ENCODE data around the gene DUSP1.

The DUSP1 gene

DNA sequence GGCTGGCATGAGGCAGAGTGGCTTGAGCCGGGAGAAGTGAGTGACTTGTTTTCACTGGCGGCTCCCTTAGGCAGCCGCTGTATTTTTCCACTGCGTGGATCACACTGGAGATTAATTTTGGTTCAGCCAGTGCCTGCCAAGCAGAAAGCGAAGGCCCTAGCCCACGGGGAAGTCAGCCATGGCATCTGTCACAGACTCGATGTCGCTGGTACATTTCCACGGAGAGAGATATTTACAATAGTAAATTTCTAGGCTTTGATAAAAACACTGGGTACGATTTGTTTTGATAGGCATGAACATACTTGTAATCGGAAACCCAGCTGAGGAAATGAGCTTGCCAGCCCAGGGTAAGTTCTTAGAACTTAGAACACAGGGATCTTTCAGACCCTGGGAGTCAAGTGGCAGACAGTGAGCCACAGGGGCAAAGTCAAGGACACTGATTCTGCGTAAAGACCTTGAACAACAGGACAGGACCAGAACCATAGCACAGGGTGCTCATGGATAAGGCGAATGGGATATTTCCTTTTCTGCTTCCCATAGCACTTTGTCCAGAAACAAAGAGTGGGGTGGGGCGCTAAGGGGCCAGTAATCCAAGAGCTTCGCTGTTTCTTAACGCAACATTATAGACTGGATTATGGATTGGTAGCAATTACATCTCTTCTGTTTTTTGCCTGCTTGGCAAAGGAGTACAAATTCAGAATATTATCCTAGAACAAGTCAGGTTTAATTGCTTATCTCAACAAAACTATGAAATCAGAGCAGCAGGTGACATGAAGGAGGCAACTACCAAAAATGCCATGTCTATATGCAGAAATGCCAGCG is 4.5 kb downstream of the DUSP1 start:
- DNase-seq (ENCODE audit: low read depth) = no peak
- TF ChIP-seq, protein P1, sequence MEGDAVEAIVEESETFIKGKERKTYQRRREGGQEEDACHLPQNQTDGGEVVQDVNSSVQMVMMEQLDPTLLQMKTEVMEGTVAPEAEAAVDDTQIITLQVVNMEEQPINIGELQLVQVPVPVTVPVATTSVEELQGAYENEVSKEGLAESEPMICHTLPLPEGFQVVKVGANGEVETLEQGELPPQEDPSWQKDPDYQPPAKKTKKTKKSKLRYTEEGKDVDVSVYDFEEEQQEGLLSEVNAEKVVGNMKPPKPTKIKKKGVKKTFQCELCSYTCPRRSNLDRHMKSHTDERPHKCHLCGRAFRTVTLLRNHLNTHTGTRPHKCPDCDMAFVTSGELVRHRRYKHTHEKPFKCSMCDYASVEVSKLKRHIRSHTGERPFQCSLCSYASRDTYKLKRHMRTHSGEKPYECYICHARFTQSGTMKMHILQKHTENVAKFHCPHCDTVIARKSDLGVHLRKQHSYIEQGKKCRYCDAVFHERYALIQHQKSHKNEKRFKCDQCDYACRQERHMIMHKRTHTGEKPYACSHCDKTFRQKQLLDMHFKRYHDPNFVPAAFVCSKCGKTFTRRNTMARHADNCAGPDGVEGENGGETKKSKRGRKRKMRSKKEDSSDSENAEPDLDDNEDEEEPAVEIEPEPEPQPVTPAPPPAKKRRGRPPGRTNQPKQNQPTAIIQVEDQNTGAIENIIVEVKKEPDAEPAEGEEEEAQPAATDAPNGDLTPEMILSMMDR (IDR thresholded peaks at IDR 0.05; ENCODE audit: control insufficient read depth, extremely low read depth, insufficient read depth) = no peak
- no peak overlapping the region for H3K4me3 ChIP-seq (ENCODE audit: low read depth, low read length)

DNA sequence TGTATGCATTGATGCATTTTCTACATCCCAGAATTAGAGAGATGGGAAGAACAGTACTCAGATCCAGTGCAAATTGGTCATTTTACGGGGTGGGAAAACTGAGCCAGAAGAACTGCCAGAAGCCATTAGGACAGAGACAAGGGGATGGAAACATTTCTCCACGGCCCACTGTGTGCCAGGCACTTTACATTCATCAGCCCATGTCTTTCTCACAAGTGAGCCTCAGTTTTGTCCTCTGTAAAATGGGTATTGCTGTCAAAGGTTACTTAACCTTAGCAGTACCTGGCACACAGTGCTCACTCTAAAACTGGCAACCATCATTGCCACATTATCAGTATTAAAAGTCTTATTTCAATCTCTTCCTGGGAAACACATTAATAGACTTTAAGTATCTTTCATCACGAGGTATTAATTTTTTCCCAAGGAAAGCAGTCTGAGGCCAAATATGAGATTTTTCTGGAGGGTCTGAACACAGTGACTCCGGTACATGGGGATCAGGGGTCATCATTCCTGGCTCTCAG is 5.2 kb downstream of the DUSP1 start:
- no peak for DNase-seq (ENCODE audit: low read depth)
- H3K4me3 ChIP-seq (ENCODE audit: low read depth, low read length) = peak overlapping the region; percentile 22; the same call in 1 of the 2 replicates
- TF ChIP-seq, protein P1 (IDR thresholded peaks at IDR 0.05; ENCODE audit: control insufficient read depth, extremely low read depth, insufficient read depth) = no peak

DNA sequence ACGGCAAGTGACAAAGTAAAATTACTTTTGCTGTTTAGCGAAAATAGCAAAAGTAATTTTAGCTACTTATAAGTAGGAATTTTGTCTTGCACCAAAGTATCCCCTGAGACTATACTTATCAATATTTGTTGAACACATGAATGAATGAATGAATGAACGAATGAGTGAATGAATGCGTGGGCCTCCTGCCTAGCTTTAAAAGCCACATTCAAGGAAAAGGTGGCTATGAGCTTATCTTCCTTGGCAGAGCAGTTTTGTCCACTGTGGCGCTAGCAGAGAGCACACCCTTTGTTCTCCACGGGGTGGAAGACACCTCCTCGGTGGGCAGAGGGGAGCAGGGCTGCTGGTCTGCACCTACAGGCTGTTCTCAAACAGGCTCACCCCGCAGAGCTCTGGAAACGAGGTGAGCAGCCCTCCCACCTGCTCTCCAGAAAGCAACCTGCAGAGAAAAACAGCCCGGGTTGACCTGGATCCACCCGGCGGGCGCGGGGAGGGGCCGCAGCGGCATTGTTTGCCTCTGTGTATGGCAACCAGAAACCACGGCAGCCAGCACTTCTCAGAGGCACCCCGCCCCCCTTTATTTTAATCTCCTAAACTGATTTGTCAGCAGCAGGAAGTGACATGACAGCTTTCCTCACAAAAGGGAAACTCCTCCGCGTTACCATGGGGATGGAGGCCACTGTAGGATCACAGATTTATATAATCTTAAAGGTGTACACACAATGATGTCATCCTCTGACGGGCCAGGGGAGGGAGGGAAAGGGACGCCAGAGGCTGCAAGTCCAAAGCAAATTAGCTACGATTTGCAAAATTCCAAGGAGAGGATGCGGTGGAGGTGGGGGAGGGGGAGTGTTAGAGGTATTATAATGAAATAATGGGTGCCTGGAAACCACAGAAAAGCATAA is 5.9 kb downstream of the DUSP1 start:
- peak overlapping the region; percentile 46 for H3K4me3 ChIP-seq (ENCODE audit: low read depth, low read length)
- DNase-seq (ENCODE audit: low read depth) = peak; percentile 100
- TF ChIP-seq, protein P1 (IDR thresholded peaks at IDR 0.05; ENCODE audit: control insufficient read depth, extremely low read depth, insufficient read depth) = 0 out of 2 replicates have a peak, but pooled peaks have one; percentile 3

DNA sequence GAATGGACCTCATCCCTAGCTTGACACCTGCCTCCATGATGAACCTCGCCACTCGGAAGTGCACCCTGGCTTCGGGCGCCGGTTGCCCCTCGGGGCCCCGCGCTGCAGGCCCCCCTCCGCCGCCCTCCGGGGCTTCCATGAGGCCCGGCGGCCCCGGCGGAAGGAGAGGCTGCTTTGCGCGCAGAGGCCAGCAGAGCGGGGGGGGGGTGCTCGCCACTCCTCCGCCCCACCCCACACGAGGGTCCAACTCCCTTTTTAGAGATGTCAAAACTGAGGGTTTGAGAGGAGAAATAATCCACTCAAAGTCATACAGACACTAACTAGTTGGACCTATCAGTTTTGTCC is 7.9 kb downstream of the DUSP1 start:
- TF ChIP-seq, protein P1 (IDR thresholded peaks at IDR 0.05; ENCODE audit: control insufficient read depth, extremely low read depth, insufficient read depth) = no peak
- H3K4me3 ChIP-seq (ENCODE audit: low read depth, low read length) = no peak overlapping the region
- DNase-seq (ENCODE audit: low read depth) = no peak

DNA sequence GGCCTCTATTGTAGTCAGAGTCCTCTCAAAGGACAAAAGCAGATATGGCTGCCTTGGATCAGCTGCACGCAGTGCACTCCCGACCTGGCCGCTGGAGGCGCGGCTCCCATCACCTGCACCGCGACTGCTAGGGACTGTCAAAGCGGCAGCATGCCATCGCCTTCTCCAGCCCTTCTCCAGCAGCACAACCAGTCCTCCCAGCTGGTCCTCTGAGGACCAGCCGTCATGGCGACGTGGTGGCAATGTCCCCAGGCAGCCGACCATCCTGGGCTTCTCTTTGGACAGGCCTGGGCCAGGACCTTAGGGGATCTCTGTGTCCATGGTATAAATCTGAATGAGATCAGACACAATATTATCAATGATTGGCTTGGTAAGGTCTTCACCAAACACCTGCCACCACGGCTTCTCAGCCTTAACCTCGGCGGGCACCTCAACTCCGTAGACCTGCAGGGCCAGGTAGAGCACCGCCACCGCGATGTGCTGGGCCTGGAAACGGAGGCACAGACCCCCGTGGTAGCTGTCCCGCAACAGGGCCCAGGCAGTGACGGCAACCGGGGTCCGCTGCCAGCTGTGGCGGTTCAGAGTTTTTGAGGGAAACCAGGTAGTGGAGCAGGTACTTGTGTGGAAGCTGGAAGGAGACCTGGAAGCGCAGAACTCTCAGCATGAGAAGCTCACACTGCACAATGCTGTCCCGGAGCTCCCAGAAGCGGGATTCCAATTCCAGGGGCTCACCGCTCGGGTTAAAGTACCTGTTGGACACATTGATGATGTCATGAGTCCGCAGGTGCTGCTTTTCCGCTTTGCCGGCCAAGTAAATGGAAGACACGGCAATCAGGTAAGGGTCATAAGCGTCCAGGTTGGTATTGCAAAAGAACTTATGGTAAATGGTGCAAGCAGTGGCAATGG is 8.5 kb downstream of the DUSP1 start:
- DNase-seq (ENCODE audit: low read depth) = no peak
- TF ChIP-seq, protein P1 (IDR thresholded peaks at IDR 0.05; ENCODE audit: control insufficient read depth, extremely low read depth, insufficient read depth) = no peak
- H3K4me3 ChIP-seq (ENCODE audit: low read depth, low read length) = no peak overlapping the region

DNA sequence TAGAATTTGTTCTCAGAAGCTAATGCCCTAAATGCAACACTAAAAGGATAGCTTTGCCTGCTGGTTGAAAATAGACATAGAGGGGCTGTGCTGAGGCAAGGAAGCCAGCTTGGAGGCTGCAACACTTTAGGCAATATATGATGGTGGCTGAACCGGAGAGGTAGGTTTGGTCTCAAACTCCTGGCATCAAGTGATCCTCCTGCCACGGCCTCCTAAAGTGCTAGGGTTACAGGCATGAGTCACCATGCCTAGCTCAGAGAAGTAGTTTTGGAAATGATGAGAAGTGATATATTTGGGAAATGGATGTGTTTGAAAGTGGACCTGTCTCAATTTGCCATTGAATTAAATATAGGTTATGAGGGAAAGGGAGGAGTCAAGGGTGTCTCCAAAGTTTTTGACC is 10.0 kb downstream of the DUSP1 start:
- H3K4me3 ChIP-seq (ENCODE audit: low read depth, low read length) = no peak overlapping the region
- DNase-seq (ENCODE audit: low read depth) = no peak
- TF ChIP-seq, protein P1 (IDR thresholded peaks at IDR 0.05; ENCODE audit: control insufficient read depth, extremely low read depth, insufficient read depth) = no peak

All from LNCaP clone FGC (cell line).